ENCODE data around the gene SLC4A3. TPM values are rescaled to one million over a fixed set of nuclear protein-coding genes. Genes with fewer than 3 reads are reported as not detected.
"Not testable (repeated sequence)": the region's sequence is repeated elsewhere in the genome, so short reads cannot be mapped to it uniquely, and the experiment has no call there.

Gene SLC4A3
- total and polyA plus RNA-seq, 10 donors: 0.71 to 9.2 (median 3.0) TPM

DNA sequence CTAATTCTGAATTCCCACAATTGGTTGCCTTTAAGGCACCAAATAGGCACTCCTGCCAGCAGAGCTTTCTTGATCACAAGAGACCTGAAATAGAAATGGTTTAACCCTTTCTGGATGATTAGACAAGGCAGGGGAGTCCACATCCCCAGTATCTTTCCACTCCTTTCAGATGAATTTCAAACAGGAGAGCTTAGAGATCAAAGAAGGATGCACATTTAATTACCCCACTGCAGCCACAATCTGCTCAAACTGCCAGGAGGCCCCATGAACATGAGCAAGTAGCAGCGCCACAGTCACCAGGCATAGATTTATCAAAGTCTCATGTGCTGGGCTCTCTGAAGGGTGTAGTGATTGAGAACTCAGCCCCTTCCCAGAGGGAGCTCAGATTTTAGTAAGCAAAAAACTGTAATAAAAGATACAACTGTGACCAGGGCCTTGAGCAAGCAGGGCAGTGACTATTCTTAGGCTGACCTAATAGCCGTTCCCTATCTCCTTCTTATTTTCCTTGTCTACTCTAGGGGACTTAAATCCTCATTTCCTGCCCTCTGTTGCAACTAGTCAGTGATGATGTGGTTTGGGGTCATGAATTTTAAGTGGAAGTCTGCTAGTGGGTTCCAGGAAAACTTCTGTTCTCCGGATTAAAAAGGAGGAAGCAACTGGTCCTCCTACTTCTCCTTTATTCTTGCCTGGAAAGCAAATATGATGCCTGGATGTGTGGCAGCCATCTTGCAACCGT lies 53.7 kb downstream of the SLC4A3 start:
- no peak for DNase-seq
- Histone ChIP-seq H3K4me1 (peaks cover 0 to 10% (median 2%) of the 10 kb centered on the region in 6 donors), H3K36me3 (no peaks in the 10 kb centered on the region), H3K27ac (no peak overlapping the region), H3K4me3 (no peak overlapping the region), H3K27me3 (replicated peaks in 1 of 7) (peaks cover 0 to 56% (median 0%) of the 10 kb centered on the region in 7 donors), H3K9me3 (no peaks in the 10 kb centered on the region)
- WGBS, 5 donors: 58 to 65% (median 60%) methylated on average over 4 of the region's 4 CpGs
- TF ChIP-seq, protein P1, sequence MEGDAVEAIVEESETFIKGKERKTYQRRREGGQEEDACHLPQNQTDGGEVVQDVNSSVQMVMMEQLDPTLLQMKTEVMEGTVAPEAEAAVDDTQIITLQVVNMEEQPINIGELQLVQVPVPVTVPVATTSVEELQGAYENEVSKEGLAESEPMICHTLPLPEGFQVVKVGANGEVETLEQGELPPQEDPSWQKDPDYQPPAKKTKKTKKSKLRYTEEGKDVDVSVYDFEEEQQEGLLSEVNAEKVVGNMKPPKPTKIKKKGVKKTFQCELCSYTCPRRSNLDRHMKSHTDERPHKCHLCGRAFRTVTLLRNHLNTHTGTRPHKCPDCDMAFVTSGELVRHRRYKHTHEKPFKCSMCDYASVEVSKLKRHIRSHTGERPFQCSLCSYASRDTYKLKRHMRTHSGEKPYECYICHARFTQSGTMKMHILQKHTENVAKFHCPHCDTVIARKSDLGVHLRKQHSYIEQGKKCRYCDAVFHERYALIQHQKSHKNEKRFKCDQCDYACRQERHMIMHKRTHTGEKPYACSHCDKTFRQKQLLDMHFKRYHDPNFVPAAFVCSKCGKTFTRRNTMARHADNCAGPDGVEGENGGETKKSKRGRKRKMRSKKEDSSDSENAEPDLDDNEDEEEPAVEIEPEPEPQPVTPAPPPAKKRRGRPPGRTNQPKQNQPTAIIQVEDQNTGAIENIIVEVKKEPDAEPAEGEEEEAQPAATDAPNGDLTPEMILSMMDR (IDR thresholded peaks at IDR 0.05 in 8 of 11, conservative IDR thresholded peaks at IDR 0.05 in 3 of 11): no peak
- no peak for TF ChIP-seq POLR2A (IDR thresholded peaks at IDR 0.05)
- TF ChIP-seq POLR2AphosphoS5 (IDR thresholded peaks at IDR 0.05): no peak
- intact Hi-C loops (cut with DNase I; ENCODE audit: low total_unique reads): no loop called here

DNA sequence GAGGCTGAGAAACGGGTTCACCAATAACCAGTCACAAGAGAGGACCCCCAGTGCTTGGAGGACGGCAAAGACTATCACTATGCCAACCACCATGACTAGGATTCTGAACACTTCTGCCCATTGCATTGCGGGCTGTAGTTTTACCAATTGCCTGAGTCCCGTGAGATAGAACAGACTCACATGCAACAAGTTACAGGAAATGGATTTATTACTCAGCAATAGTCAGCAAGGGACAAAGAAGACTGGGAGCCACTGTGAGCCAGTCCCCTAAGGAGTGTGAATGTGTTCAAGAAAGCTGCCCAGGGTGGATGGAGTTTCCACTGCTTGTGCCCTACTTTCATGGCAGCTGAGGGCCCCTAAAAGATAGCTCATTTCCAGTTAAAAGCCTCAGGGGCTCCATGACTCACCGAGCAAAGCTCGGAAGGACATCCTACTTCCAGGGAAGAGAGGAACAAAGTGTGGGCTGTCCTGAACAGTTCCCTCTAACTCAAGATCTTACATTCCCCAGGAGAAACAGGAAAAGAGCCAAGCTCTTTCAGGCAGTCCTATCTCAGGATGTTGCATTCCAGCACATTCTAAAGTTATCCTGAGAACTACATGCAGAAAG lies 54.4 kb downstream of the SLC4A3 start:
- H3K4me1 ChIP-seq: peaks cover 0 to 10% (median 2%) of the 10 kb centered on the region in 6 donors
- no peak overlapping the region for H3K27ac ChIP-seq
- H3K4me3 ChIP-seq: no peak overlapping the region
- H3K9me3 ChIP-seq: no peaks in the 10 kb centered on the region
- 73 to 86% (median 79%) methylated on average over 6 of the region's 6 CpGs for WGBS, 5 donors
- H3K36me3 ChIP-seq: no peaks in the 10 kb centered on the region
- DNase-seq: no peak
- peaks cover 0 to 56% (median 0%) of the 10 kb centered on the region in 7 donors for H3K27me3 ChIP-seq (replicated peaks in 1 of 7)
- TF ChIP-seq POLR2A (IDR thresholded peaks at IDR 0.05) (no peak), POLR2AphosphoS5 (IDR thresholded peaks at IDR 0.05) (no peak)
- TF ChIP-seq, protein P1 (IDR thresholded peaks at IDR 0.05 in 8 of 11, conservative IDR thresholded peaks at IDR 0.05 in 3 of 11): no peak
- intact Hi-C loops (cut with DNase I; ENCODE audit: low total_unique reads): no loop called here

DNA sequence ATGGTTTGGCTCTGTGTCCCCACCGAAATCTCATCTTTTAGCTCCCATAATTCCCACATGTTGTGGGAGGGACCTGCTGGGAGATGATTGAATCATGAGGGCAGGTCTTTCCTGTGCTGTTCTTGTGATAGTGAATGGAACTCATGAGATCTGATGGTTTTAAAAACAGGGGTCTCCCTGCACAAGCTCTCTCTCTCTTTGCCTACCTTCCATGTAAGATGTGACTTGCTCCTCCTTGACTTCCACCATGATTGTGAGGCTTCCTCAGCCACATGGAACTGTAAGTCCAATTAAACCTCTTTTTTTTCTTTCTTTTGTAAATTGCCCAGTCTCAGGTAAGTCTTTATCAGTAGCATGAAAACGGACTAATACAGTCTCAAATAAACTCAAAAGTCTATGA lies 56.0 kb downstream of the SLC4A3 start:
- H3K27me3 ChIP-seq (replicated peaks in 1 of 7): peaks cover 0 to 53% (median 0%) of the 10 kb centered on the region in 7 donors
- WGBS, 5 donors: 67 to 88% (median 84%) methylated on average over 2 of the region's 2 CpGs
- intact Hi-C loops (cut with DNase I; ENCODE audit: low total_unique reads): not testable (repeated sequence)

DNA sequence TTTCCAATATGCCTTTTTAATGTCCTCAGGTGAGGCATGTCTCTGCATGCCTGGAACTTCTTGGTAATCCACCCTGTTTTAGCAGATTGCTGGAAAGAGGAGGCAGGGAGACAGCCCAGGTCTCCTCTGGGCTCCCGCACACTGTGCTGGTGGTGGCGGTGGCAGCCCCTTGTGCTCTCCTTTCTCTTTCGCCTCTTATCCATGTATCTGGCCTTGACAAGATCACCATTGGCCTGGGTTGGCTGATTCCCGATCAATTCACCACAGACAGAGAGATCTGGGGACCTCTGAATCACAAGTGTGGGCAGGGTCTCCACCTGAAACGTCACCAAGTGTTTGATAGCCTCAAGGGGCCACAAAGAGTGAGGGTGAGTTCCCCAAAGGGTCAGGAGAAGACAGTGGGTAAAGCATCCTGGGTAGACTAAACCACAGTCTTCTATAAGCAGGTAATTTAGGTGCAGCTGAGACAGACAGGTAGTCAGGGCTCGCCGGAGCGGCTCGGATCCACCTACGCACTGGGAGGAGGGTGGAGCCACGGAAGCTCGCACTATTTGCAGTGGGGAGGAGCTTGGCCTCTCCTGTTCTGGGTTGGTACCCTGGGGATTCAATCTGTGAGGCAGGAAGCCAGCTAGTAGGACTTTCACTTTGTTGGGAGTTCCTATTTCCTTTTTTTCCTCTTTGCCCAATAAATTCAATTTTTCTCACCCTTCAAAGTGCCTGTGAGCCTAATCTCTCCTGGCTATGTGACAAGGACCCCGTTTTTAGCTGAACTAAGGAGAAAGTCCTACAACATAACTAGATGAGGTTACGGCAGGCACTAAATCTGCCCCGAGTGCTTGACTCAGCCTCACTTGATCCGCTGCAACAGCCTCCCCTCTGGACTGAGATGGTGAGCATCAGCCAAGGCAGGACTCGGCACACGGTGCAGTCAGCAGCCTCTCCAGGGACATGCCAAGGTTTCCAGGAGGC lies 57.6 kb downstream of the SLC4A3 start:
- Histone ChIP-seq H3K4me1 (peaks cover 0 to 18% (median 2%) of the 10 kb centered on the region in 6 donors), H3K27ac (peak overlapping the region in 5 of 8 donors; percentile 1 to 54 (median 26)), H3K36me3 (no peaks in the 10 kb centered on the region), H3K27me3 (replicated peaks in 1 of 7) (peaks cover 0 to 60% (median 7%) of the 10 kb centered on the region in 7 donors), H3K4me3 (peak overlapping the region in 7 of 8 donors; percentile 9 to 56 (median 24)), H3K9me3 (no peaks in the 10 kb centered on the region)
- TF ChIP-seq POLR2A (IDR thresholded peaks at IDR 0.05) (no peak), POLR2AphosphoS5 (IDR thresholded peaks at IDR 0.05) (no peak)
- TF ChIP-seq, protein P1 (IDR thresholded peaks at IDR 0.05 in 8 of 11, conservative IDR thresholded peaks at IDR 0.05 in 3 of 11): no peak
- intact Hi-C loops (cut with DNase I; ENCODE audit: low total_unique reads): no loop called here
- DNase-seq: peak; percentile 84
- WGBS, 5 donors: 35 to 43% (median 37%) methylated on average over 18 of the region's 18 CpGs

More for the DNA sequence above, 56.0 kb downstream of the SLC4A3 start:
- not testable (repeated sequence) for H3K36me3 ChIP-seq, H3K27ac ChIP-seq, H3K4me3 ChIP-seq, H3K9me3 ChIP-seq, DNase-seq
- peaks cover 0 to 10% (median 2%) of the 10 kb centered on the region in 6 donors for H3K4me1 ChIP-seq

Data from spleen (tissue), 11 donors.